Endothelial cell of umbilical vein (primary cell): ENCODE data around the gene CECR2. TPM values are rescaled to one million over a fixed set of nuclear protein-coding genes. Genes with fewer than 3 reads are reported as not detected.

ENCODE experiments used
- BruUV-seq: library from RNA; stranded (reverse); fragments of 400-500 nt; replicated peaks from 2 replicates; lab custom pipeline; 2021; lab: Mats Ljungman, UMichigan
- CTCF ChIA-PET: fragments of 300-600, 350-600 bp; sonication (Branson Sonifier 250); formaldehyde crosslinking; loops from one replicate; lab custom pipeline; 2021; ENCODE audit warnings: antibody characterized with exemption, inconsistent platforms; lab: Charles Lee
- POLR2A ChIA-PET: fragments of 300-600, 350-600 bp; sonication (Branson Sonifier 250); formaldehyde crosslinking; loops from one replicate; lab custom pipeline; 2021; ENCODE audit warnings: antibody characterized with exemption, inconsistent platforms; lab: Charles Lee
- DNase-seq: peaks from one replicate; pipeline ENCODE4 v3.0.0-alpha.2; 2011; ENCODE audit warnings: low read depth, low spot score
- FAIRE-seq: peaks from 2 replicates; lab custom pipeline; 2011; peaks lifted over from hg19 to GRCh38; lab: Jason Lieb, UNC
- H2AFZ ChIP-seq: 2 replicates; pipeline ENCODE4 v1.6.0; 2012; ENCODE audit warnings: low read depth, low read length, control low read depth, inconsistent platforms
- H3K27ac ChIP-seq: 2 replicates; pipeline ENCODE4 v1.5.1; 2011; ENCODE audit warnings: low read depth, mild to moderate bottlenecking, control low read depth, low read length, moderate library complexity; ENCODE audit not compliant: insufficient read depth
- H3K27me3 ChIP-seq, 2 experiments: 2 replicates each; pipeline versions ENCODE4 v1.6.0 to v1.6.1; 2011; ENCODE audit warnings: low read length in 2 of 2, mixed read lengths in 1 of 2; ENCODE audit not compliant: control insufficient read depth in 2 of 2, insufficient read depth in 2 of 2
- H3K36me3 ChIP-seq, 2 experiments: 2 replicates in 1 of 2; 3 replicates in 1 of 2; pipeline ENCODE4 v1.5.1; 2011; ENCODE audit warnings: low read length in 2 of 2, mild to moderate bottlenecking in 1 of 2, moderate library complexity in 1 of 2; ENCODE audit not compliant: control insufficient read depth in 2 of 2, insufficient read depth in 2 of 2; ENCODE audit errors: extremely low read depth in 1 of 2
- H3K4me1 ChIP-seq: 3 replicates; pipeline ENCODE4 v1.5.1; 2011; ENCODE audit warnings: mild to moderate bottlenecking, low read length; ENCODE audit not compliant: control insufficient read depth, insufficient read depth; ENCODE audit errors: extremely low read depth
- H3K4me2 ChIP-seq: 2 replicates; pipeline ENCODE4 v1.6.1; 2011; ENCODE audit warnings: low read length, control low read depth, mixed read lengths; ENCODE audit not compliant: insufficient read depth
- H3K4me3 ChIP-seq, 3 experiments: fragments of 200-600 bp in 1 of 3; sonication (generic), shearing (Covaris generic) in 1 of 3; replicated peaks in 1 of 3; 2 replicates each; pipeline ENCODE4 v1.5.1; 2011 to 2016; ENCODE audit warnings: control low read depth in 3 of 3, low read length in 3 of 3, mild to moderate bottlenecking in 2 of 3, inconsistent platforms in 1 of 3, low read depth in 1 of 3, moderate library complexity in 1 of 3; ENCODE audit not compliant: insufficient read depth in 1 of 3
- H3K79me2 ChIP-seq: 2 replicates; pipeline ENCODE4 v1.6.0; 2012; ENCODE audit warnings: low read length, inconsistent platforms; ENCODE audit not compliant: control insufficient read depth, insufficient read depth
- H3K9ac ChIP-seq: replicated peaks from 2 replicates; pipeline ENCODE3; 2011; ENCODE audit warnings: low read length, control low read depth; ENCODE audit not compliant: insufficient read depth; ENCODE audit errors: extremely low read depth
- H3K9me1 ChIP-seq: replicated peaks from 3 replicates; pipeline ENCODE4 v1.6.0; 2011; ENCODE audit warnings: mild to moderate bottlenecking, low read length; ENCODE audit not compliant: control insufficient read depth, insufficient read depth; ENCODE audit errors: extremely low read depth
- H3K9me3 ChIP-seq: replicated peaks from 2 replicates; pipeline ENCODE4 v1.5.1; 2012; ENCODE audit warnings: low read length, inconsistent platforms; ENCODE audit not compliant: control insufficient read depth, insufficient read depth
- H4K20me1 ChIP-seq: replicated peaks from 2 replicates; pipeline ENCODE3; 2011; ENCODE audit warnings: mild to moderate bottlenecking, low read length; ENCODE audit not compliant: control insufficient read depth, insufficient read depth; ENCODE audit errors: extremely low read depth
- CTCF ChIP-seq, 2 donors: IDR thresholded peaks; 1 replicate in 1 of 2; 2 replicates in 1 of 2; pipeline ENCODE4 v1.5.1; 2011; ENCODE audit warnings: low read length in 2 of 2, mild to moderate bottlenecking in 2 of 2, moderate library complexity in 2 of 2, control low read depth in 1 of 2, inconsistent platforms in 1 of 2, low read depth in 1 of 2; ENCODE audit not compliant: insufficient read depth in 1 of 2; ENCODE audit errors: extremely low read depth in 1 of 2
- EZH2 ChIP-seq: IDR thresholded peaks from 2 replicates; pipeline ENCODE4 v1.6.1; 2012; ENCODE audit warnings: borderline replicate concordance, low read depth, mild to moderate bottlenecking, moderate library complexity, low read length, inconsistent platforms; ENCODE audit not compliant: severe bottlenecking
- FOS ChIP-seq: IDR thresholded peaks from 2 replicates; pipeline ENCODE4 v1.6.1; 2011; ENCODE audit warnings: mild to moderate bottlenecking, low read length, moderate library complexity, borderline replicate concordance; ENCODE audit not compliant: insufficient read depth
- GATA2 ChIP-seq: IDR thresholded peaks from 2 replicates; pipeline ENCODE4 v1.7.0; 2011; ENCODE audit warnings: low read depth, mild to moderate bottlenecking, moderate library complexity, mixed read lengths, low read length; ENCODE audit not compliant: insufficient read length, insufficient read depth
- JUN ChIP-seq: IDR thresholded peaks from 2 replicates; pipeline ENCODE4 v1.6.1; 2011; ENCODE audit warnings: borderline replicate concordance, low read depth; ENCODE audit not compliant: insufficient read length, insufficient read depth
- MAX ChIP-seq: IDR thresholded peaks from 2 replicates; pipeline ENCODE4 v1.6.1; 2011; ENCODE audit not compliant: insufficient read depth, insufficient read length
- MYC ChIP-seq: IDR thresholded peaks from one replicate; pipeline ENCODE4 v1.6.1; 2011; ENCODE audit warnings: mild to moderate bottlenecking, low read depth, low read length
- POLR2A ChIP-seq: IDR thresholded peaks from 2 replicates; pipeline ENCODE4 v1.6.1; 2012; ENCODE audit warnings: low read depth, mild to moderate bottlenecking, control low read depth, low read length
- POLR2AphosphoS5 ChIP-seq: IDR thresholded peaks from 2 replicates; pipeline ENCODE4 v1.6.1; 2012; ENCODE audit warnings: low read depth, mild to moderate bottlenecking, control low read depth, low read length, moderate library complexity; ENCODE audit not compliant: insufficient read depth
- dilution Hi-C: fragments of 300-500 bp; cut with MboI; formaldehyde crosslinking; loops from one replicate; pipeline ENCODE4 v1.15.0; 2019; ENCODE audit warnings: low sequenced_read_pairs; ENCODE audit not compliant: extremely low pct_ligation_motif_present
- intact Hi-C: fragments of 100-400 bp; cut with micrococcal nuclease; formaldehyde crosslinking; loops from one replicate; pipeline ENCODE4 v1.10.0; 2022
- polyA plus RNA-seq, 4 experiments: library from polyadenylated mRNA; depleted of rRNA in 3 of 4; stranded (reverse) in 3 of 4; unstranded in 1 of 4; fragments of >200 nt; gene quantifications; 2 replicates each; pipeline versions ENCODE4 v1.2.1 to v1.2.3, GENCODE V29; 2011 to 2012; ENCODE audit warnings: missing spikeins in 1 of 4
- total RNA-seq: library from RNA; stranded (reverse); gene quantifications from 2 replicates; pipeline ENCODE4 v1.2.3, GENCODE V29; 2021

CECR2 gene
- total and polyA plus RNA-seq, 2 donors (not counting 3 experiments of a cell fraction or from before 2014, with no cell fraction given) = 0.01 TPM; not detected in 1

DNA sequence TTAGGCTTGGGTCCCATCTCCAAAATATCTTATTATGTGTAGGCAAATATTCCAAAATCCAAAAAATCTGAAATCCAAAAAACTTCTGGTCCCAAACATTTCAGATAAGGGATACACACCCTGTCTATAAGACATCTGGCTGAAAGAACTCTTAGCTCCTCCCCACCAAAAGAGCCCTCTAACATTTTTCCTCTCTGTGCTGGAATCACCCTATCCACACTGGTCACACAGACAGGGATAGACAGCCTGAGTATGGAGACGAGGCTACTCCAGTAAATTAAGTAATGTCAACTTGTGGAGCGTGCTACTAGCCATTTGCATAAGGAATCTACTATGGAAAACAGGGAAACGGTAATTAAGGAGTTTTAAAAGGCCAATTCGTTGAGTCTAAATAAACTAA lies 234.4 kb downstream of the CECR2 start:
- Histone ChIP-seq H3K79me2 (peaks cover 2% of the 10 kb centered on the region), H3K36me3 (peaks cover 6% of the 10 kb centered on the region in 2 experiments), H3K4me2 (no peak overlapping the region), H4K20me1 (no peaks in the 10 kb centered on the region), H2AFZ (no peak overlapping the region), H3K9me1 (no peaks in the 10 kb centered on the region), H3K9ac (no peak overlapping the region), H3K27ac (no peak overlapping the region), H3K9me3 (no peaks in the 10 kb centered on the region), H3K27me3 (no peaks in the 10 kb centered on the region), H3K4me1 (no peaks in the 10 kb centered on the region), H3K4me3 (no peak overlapping the region)
- POLR2A ChIA-PET = no interaction called here
- dilution Hi-C loops (no loop called here), intact Hi-C loops (no loop called here)
- TF ChIP-seq EZH2 (no peak), FOS (no peak), CTCF (IDR thresholded peaks at IDR 0.05; ENCODE audit: extremely low read depth in 1 of 2, insufficient read depth in 1 of 2, low read depth in 1 of 2, low read length in 2 of 2) (no peak), MYC (no peak), POLR2AphosphoS5 (no peak), JUN (no peak), POLR2A (no peak), MAX (no peak), GATA2 (no peak)
- FAIRE-seq = no peak
- no peak for DNase-seq
- BruUV-seq = no TSS peak
- CTCF ChIA-PET = interaction anchor here (0.6 to 1.0 kb wide), 2 partner anchors 45 to 396 kb away, joined by 3 read pairs; no protein-coding TSS in a partner anchor
